Measurements from ENCODE around the gene LANCL2.

The LANCL2 gene, protein sequence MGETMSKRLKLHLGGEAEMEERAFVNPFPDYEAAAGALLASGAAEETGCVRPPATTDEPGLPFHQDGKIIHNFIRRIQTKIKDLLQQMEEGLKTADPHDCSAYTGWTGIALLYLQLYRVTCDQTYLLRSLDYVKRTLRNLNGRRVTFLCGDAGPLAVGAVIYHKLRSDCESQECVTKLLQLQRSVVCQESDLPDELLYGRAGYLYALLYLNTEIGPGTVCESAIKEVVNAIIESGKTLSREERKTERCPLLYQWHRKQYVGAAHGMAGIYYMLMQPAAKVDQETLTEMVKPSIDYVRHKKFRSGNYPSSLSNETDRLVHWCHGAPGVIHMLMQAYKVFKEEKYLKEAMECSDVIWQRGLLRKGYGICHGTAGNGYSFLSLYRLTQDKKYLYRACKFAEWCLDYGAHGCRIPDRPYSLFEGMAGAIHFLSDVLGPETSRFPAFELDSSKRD

GRCh38 chr7:55365205-55365674, at the start of gene LANCL2:
Gene LANCL2, plus strand, starts transcription at chr7:55365337. Its CDS starts 689 bp downstream, at chr7:55366026.
- Histone ChIP-seq H3K27me3 (ENCODE audit: control insufficient read depth, insufficient read depth, low read length) (no peaks in the 10 kb centered on the region), H3K36me3 (ENCODE audit: control insufficient read depth, insufficient read depth, low read length) (no peaks in the 10 kb centered on the region), H3K9me3 (ENCODE audit: control insufficient read depth, insufficient read depth, low read depth, low read length) (no peaks in the 10 kb centered on the region), H3K27ac (ENCODE audit: low read depth, low read length) (peak within 1 kb of the TSS; percentile 98), H3K9ac (ENCODE audit: low read length) (peak within 1 kb of the TSS; percentile 99), H3K4me1 (ENCODE audit: control insufficient read depth, insufficient read depth, low read length) (0 out of 2 replicates have a peak, but pooled peaks cover 12% of the 10 kb centered on the region), H3K4me3 (ENCODE audit: low read depth, low read length) (peak within 1 kb of the TSS; percentile 78)

GRCh38 chr7:55325371-55325792, 39.8 kb upstream of the LANCL2 start:
- Histone ChIP-seq H3K36me3 (ENCODE audit: control insufficient read depth, insufficient read depth, low read length) (no peaks in the 10 kb centered on the region), H3K9me3 (ENCODE audit: control insufficient read depth, insufficient read depth, low read depth, low read length) (no peaks in the 10 kb centered on the region)

DNA sequence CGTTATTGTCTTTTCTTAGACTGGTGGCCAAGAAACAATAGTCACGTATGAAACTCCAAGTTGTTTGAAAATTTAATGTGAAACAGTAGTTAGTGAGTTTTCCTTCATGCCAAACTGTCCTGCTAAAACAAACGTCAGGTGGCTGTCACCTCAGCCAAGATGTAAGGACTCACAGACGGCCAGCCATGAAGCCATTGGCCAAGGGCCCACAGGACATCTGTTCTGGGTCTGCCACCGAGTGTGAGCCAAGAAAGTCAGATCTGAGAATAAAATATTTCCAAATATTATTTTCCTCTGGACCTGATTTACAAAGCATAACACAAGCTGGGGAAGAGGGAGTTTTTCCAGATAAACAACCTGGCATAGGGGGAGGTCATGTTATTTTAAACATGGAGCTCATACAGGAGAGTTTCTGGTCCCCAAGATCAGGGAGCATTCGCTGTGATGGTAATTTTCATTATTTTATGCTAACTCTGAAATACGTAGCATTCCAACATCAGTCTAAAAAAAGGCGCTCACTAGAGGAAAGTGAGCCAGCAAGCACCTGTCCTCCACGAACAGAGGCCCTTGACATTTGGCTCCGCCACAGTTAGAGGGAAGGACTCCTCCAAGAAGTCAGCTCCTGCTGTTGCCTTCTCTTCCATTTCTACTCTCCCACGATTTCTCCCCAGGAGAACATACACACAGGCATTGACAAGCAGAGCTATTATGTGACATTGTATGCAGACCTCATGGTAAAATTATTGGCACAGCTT, 38.9 kb upstream of the LANCL2 start:
- Histone ChIP-seq H3K9me3 (ENCODE audit: control insufficient read depth, insufficient read depth, low read depth, low read length) (no peaks in the 10 kb centered on the region), H3K27me3 (ENCODE audit: control insufficient read depth, insufficient read depth, low read length) (no peaks in the 10 kb centered on the region), H3K36me3 (ENCODE audit: control insufficient read depth, insufficient read depth, low read length) (no peaks in the 10 kb centered on the region), H3K4me1 (ENCODE audit: control insufficient read depth, insufficient read depth, low read length) (no peaks in the 10 kb centered on the region), H3K9ac (ENCODE audit: low read length) (no peak overlapping the region), H3K4me3 (ENCODE audit: low read depth, low read length) (no peak overlapping the region), H3K27ac (ENCODE audit: low read depth, low read length) (no peak overlapping the region)

More at GRCh38 chr7:55325371-55325792, 39.8 kb upstream of the LANCL2 start:
- no peak overlapping the region for H3K27ac ChIP-seq (ENCODE audit: low read depth, low read length)
- no peak overlapping the region for H3K4me3 ChIP-seq (ENCODE audit: low read depth, low read length)
- no peaks in the 10 kb centered on the region for H3K4me1 ChIP-seq (ENCODE audit: control insufficient read depth, insufficient read depth, low read length)
- H3K9ac ChIP-seq (ENCODE audit: low read length), result no peak overlapping the region
- no peaks in the 10 kb centered on the region for H3K27me3 ChIP-seq (ENCODE audit: control insufficient read depth, insufficient read depth, low read length)

DNA sequence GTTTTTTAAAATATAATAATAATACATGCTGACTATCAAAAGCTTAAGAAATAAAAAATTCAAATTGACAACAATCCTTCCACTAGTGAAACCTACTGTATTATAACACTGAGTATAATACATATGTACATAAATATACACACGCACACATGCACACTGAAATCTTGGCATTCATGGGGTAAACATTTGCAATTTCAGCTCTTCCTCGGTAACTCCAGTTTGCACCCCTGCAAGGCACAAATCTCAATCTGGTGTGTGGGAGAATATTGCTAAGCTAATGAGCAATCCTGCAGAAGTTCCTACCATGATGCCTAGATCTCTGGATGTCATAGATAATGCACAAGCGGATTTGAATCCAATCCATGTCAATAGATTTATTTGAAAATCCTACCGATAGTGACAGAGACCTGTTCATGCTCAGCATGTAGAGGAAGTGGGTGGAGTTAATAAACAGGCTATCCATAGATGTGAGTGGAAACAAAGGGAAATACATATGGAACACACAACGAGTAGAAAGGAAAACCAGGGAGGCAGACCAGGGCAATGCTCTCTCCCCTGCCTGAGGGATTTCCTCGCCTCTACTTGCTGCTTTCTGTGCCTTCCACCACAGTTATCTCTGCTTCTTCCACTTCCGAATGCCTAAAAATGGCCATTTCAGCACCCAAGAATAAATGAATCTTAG, 38.1 kb upstream of the LANCL2 start:
- Histone ChIP-seq H3K27me3 (ENCODE audit: control insufficient read depth, insufficient read depth, low read length) (no peaks in the 10 kb centered on the region), H3K27ac (ENCODE audit: low read depth, low read length) (no peak overlapping the region)

GRCh38 chr7:55335151-55335550, 30.0 kb upstream of the LANCL2 start:
- H3K9ac ChIP-seq (ENCODE audit: low read length), result no peak overlapping the region
- H3K4me1 ChIP-seq (ENCODE audit: control insufficient read depth, insufficient read depth, low read length), result peaks cover 6% of the 10 kb centered on the region; the same call in 1 of the 2 replicates
- H3K4me3 ChIP-seq (ENCODE audit: low read depth, low read length), result no peak overlapping the region
- H3K27ac ChIP-seq (ENCODE audit: low read depth, low read length), result no peak overlapping the region
- no peaks in the 10 kb centered on the region for H3K9me3 ChIP-seq (ENCODE audit: control insufficient read depth, insufficient read depth, low read depth, low read length)
- H3K27me3 ChIP-seq (ENCODE audit: control insufficient read depth, insufficient read depth, low read length), result no peaks in the 10 kb centered on the region
- no peaks in the 10 kb centered on the region for H3K36me3 ChIP-seq (ENCODE audit: control insufficient read depth, insufficient read depth, low read length)

More for the DNA sequence above, 38.1 kb upstream of the LANCL2 start:
- Histone ChIP-seq H3K36me3 (ENCODE audit: control insufficient read depth, insufficient read depth, low read length) (no peaks in the 10 kb centered on the region), H3K4me1 (ENCODE audit: control insufficient read depth, insufficient read depth, low read length) (no peaks in the 10 kb centered on the region), H3K9me3 (ENCODE audit: control insufficient read depth, insufficient read depth, low read depth, low read length) (no peaks in the 10 kb centered on the region), H3K9ac (ENCODE audit: low read length) (no peak overlapping the region), H3K4me3 (ENCODE audit: low read depth, low read length) (no peak overlapping the region)

DNA sequence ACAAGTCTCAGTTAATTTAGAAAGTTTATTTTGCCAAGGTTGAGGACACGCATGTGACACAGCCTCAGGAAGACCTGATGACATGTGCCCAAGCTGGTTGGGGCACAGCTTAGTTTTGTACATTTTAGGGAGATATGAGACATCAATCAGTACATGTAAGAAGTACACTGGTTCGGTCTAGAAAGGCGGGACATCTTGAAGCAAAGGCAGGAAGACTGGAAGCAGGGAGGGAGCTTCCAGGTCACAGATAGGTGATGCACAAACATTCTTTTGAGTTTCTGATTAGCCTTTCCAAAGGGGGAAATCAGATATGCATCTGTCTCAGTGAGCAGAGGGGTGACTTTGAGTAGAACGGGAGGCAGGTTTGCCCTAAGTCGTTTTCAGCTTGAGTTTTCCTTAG, 29.4 kb upstream of the LANCL2 start:
- Histone ChIP-seq H3K27me3 (ENCODE audit: control insufficient read depth, insufficient read depth, low read length) (no peaks in the 10 kb centered on the region), H3K9ac (ENCODE audit: low read length) (no peak overlapping the region), H3K36me3 (ENCODE audit: control insufficient read depth, insufficient read depth, low read length) (no peaks in the 10 kb centered on the region), H3K4me1 (ENCODE audit: control insufficient read depth, insufficient read depth, low read length) (peaks cover 6% of the 10 kb centered on the region; the same call in 1 of the 2 replicates), H3K27ac (ENCODE audit: low read depth, low read length) (no peak overlapping the region), H3K4me3 (ENCODE audit: low read depth, low read length) (no peak overlapping the region), H3K9me3 (ENCODE audit: control insufficient read depth, insufficient read depth, low read depth, low read length) (no peaks in the 10 kb centered on the region)

DNA sequence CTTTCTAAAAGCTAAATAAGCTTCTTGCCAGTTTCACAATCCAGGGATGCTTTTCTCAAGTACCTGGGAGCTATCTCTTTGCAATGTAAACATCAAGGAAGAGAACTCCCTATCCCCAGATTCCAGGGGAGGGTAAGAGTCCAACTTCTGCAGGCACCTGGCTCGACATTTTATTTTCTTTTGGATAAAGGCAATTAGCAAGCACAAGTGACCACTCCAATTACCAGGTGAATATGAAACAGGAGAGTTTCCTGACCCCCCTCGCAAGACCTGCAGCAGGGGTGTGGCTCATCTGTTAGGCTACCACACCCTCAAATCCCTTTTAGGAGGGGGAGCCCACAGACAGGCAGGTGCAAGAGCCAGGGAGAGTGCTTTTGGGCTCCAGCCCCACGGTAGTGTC, 28.6 kb upstream of the LANCL2 start:
- H3K27me3 ChIP-seq (ENCODE audit: control insufficient read depth, insufficient read depth, low read length), result no peaks in the 10 kb centered on the region
- no peaks in the 10 kb centered on the region for H3K9me3 ChIP-seq (ENCODE audit: control insufficient read depth, insufficient read depth, low read depth, low read length)
- no peaks in the 10 kb centered on the region for H3K36me3 ChIP-seq (ENCODE audit: control insufficient read depth, insufficient read depth, low read length)
- no peak overlapping the region for H3K9ac ChIP-seq (ENCODE audit: low read length)
- no peak overlapping the region for H3K4me3 ChIP-seq (ENCODE audit: low read depth, low read length)
- no peak overlapping the region for H3K27ac ChIP-seq (ENCODE audit: low read depth, low read length)
- H3K4me1 ChIP-seq (ENCODE audit: control insufficient read depth, insufficient read depth, low read length), result peaks cover 6% of the 10 kb centered on the region; the same call in 1 of the 2 replicates

DNA sequence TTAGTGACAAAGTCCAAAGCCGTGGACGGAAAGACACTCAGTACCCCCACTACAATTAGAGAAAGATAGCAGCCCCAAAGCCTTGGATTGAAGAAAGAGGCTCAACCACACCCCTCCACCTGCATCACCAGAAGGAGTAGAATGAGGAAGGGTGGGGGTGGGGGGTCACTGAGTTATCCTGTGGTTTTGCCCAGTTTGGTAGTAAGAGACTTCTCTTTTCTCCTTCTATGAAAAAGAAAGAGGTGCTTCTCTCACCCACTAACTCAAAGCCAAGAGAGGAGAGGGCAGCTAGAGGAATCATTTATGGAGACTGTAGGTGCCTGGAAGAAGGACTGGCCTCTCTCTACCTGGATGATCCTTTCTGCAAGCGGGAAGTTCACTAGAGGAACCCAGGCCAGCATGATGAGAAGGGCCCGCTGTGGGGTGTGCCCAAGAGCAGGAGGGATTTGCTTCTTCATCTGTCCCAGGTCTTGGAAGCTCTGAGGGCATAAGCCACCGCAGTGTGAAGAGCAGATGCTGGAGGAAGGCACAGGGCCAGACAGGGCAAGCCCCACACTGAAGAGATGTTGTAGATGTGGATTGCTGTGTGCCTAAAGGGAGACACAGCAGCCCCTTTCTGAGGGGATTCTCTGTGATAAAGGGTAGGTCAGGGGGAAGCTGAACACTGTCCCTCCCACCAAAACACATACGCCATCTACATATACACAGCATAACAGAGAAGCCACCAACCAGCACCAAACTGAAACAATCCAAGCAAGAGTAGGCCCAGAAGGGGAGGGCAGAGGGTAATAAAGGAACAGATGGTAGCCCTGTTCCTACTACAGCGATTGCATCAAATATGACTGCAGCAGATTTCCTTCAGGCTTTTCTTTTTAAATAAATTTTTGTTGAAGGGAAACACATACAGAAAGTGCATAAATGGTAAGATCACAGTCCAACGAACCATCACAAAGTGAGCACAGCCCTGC, 25.8 kb upstream of the LANCL2 start:
- no peak overlapping the region for H3K27ac ChIP-seq (ENCODE audit: low read depth, low read length)
- peaks cover 6% of the 10 kb centered on the region; the same call in 1 of the 2 replicates for H3K4me1 ChIP-seq (ENCODE audit: control insufficient read depth, insufficient read depth, low read length)
- no peak overlapping the region for H3K9ac ChIP-seq (ENCODE audit: low read length)
- H3K9me3 ChIP-seq (ENCODE audit: control insufficient read depth, insufficient read depth, low read depth, low read length), result no peaks in the 10 kb centered on the region; the same call in 1 of the 2 replicates
- H3K36me3 ChIP-seq (ENCODE audit: control insufficient read depth, insufficient read depth, low read length), result no peaks in the 10 kb centered on the region
- H3K4me3 ChIP-seq (ENCODE audit: low read depth, low read length), result no peak overlapping the region
- H3K27me3 ChIP-seq (ENCODE audit: control insufficient read depth, insufficient read depth, low read length), result no peaks in the 10 kb centered on the region

- H3K9me3 ChIP-seq (ENCODE audit: control insufficient read depth, insufficient read depth, low read depth, low read length), result no peaks in the 10 kb centered on the region; the same call in 1 of the 2 replicates
- H3K27me3 ChIP-seq (ENCODE audit: control insufficient read depth, insufficient read depth, low read length), result no peaks in the 10 kb centered on the region
- H3K9ac ChIP-seq (ENCODE audit: low read length), result no peak overlapping the region
- H3K4me3 ChIP-seq (ENCODE audit: low read depth, low read length), result no peak overlapping the region
- no peak overlapping the region for H3K27ac ChIP-seq (ENCODE audit: low read depth, low read length)
- H3K36me3 ChIP-seq (ENCODE audit: control insufficient read depth, insufficient read depth, low read length), result no peaks in the 10 kb centered on the region
- H3K4me1 ChIP-seq (ENCODE audit: control insufficient read depth, insufficient read depth, low read length), result no peaks in the 10 kb centered on the region
Observed at GRCh38 chr7:55342216-55342871, 22.8 kb upstream of the LANCL2 start.

Data from HUES6 (cell line).